SH-SY5Y (cell line): ENCODE measurements around the gene OGFOD1.

Source experiments
- GATA2 ChIP-seq: IDR thresholded peaks from 2 replicates; pipeline ENCODE4 v1.6.1; 2011; ENCODE audit warnings: mild to moderate bottlenecking, low read depth, low read length
- GATA3 ChIP-seq: IDR thresholded peaks from 2 replicates; pipeline ENCODE4 v1.6.1; 2011; ENCODE audit warnings: low read depth, mild to moderate bottlenecking, low read length, moderate library complexity

- TF ChIP-seq GATA3 (no peak), GATA2 (no peak)
These were observed 73.9 kb downstream of the OGFOD1 start for GRCh38 chr16:56525236-56525635.
